Hippocampal formation (tissue), 2 donors: Measurements from ENCODE around the gene CEP112.

Source experiments
- DNase-seq, 2 donors: peaks; one replicate each; lab custom pipeline; 2025; lab: John Stamatoyannopoulos, UW

The CEP112 gene

GRCh38 chr17:65931246-65932149, 260.4 kb downstream of the CEP112 start:
- DNase-seq = no peak

- DNase-seq = no peak
These were observed 261.7 kb downstream of the CEP112 start for GRCh38 chr17:65930140-65930730.

GRCh38 chr17:65926599-65926998, 265.3 kb downstream of the CEP112 start:
- no peak for DNase-seq

GRCh38 chr17:65925606-65926307, 266.2 kb downstream of the CEP112 start:
- no peak for DNase-seq

- DNase-seq = no peak
These were observed 270.9 kb downstream of the CEP112 start for GRCh38 chr17:65920996-65921395.

GRCh38 chr17:65918916-65919315, 273.0 kb downstream of the CEP112 start:
- DNase-seq = no peak

- no peak for DNase-seq
These were observed 273.4 kb downstream of the CEP112 start for GRCh38 chr17:65918500-65918899.

GRCh38 chr17:65917560-65917959, 274.4 kb downstream of the CEP112 start:
- DNase-seq = no peak

GRCh38 chr17:65916425-65916824, 275.5 kb downstream of the CEP112 start:
- no peak for DNase-seq

GRCh38 chr17:65914784-65915342, 277.1 kb downstream of the CEP112 start:
- DNase-seq = no peak

GRCh38 chr17:65913326-65913850, 278.5 kb downstream of the CEP112 start:
- DNase-seq = no peak

GRCh38 chr17:65910836-65911235, 281.1 kb downstream of the CEP112 start:
- no peak for DNase-seq

GRCh38 chr17:65902831-65903522, 289.0 kb downstream of the CEP112 start:
- DNase-seq = no peak

GRCh38 chr17:65902155-65902554, 289.8 kb downstream of the CEP112 start:
- no peak for DNase-seq

- no peak for DNase-seq
These were observed 290.5 kb downstream of the CEP112 start for GRCh38 chr17:65901394-65901793.

GRCh38 chr17:65900216-65900615, 291.7 kb downstream of the CEP112 start:
- DNase-seq = no peak

- no peak for DNase-seq
These were observed 293.3 kb downstream of the CEP112 start for GRCh38 chr17:65898651-65899050.

GRCh38 chr17:65896889-65897288, 295.0 kb downstream of the CEP112 start:
- DNase-seq = no peak

- DNase-seq = no peak
These were observed 296.0 kb downstream of the CEP112 start for GRCh38 chr17:65895969-65896368.

- DNase-seq = no peak
These were observed 298.1 kb downstream of the CEP112 start for GRCh38 chr17:65893692-65894279.

GRCh38 chr17:65892912-65893377, 299.0 kb downstream of the CEP112 start:
- DNase-seq = no peak
